Measurements from ENCODE around the gene NAGA. TPM values are rescaled to one million over a fixed set of nuclear protein-coding genes. Genes with fewer than 3 reads are reported as not detected.

Gene NAGA
- polyA plus RNA-seq, 3 donors = 123 to 218 (median 200) TPM

GRCh38 chr22:42076764-42077485, 6.3 kb upstream of the NAGA start:
- H3K9me3 ChIP-seq (replicated peaks in 1 of 2; ENCODE audit: control insufficient read depth in 1 of 2, insufficient read depth in 1 of 2, low read length in 2 of 2) = no peaks in the 10 kb centered on the region
- H2AFZ ChIP-seq (ENCODE audit: insufficient read depth, low read depth, low read length, poor library complexity, severe bottlenecking) = no peak overlapping the region
- 95% methylated on average over 19 of the region's 20 CpGs for WGBS (ENCODE audit: insufficient coverage)
- Mint-ChIP-seq H3K9me3 (no peaks in the 10 kb centered on the region), H3K36me3 (peaks cover 7 to 20% of the 10 kb centered on the region in 2 donors), H3K4me3 (no peak overlapping the region), H3K27ac (no peak overlapping the region), H3K27me3 (ENCODE audit: low read depth in 3 of 3) (peaks cover 0 to 5% (median 0%) of the 10 kb centered on the region in 3 donors), H3K4me1 (peaks cover 49% of the 10 kb centered on the region)
- H3K4me1 ChIP-seq (ENCODE audit: control insufficient read depth in 1 of 2, insufficient read depth in 2 of 2, low read length in 2 of 2) = peaks cover 37 to 66% of the 10 kb centered on the region in 2 donors
- H3K4me3 ChIP-seq (replicated peaks in 1 of 3; ENCODE audit: low read depth in 2 of 3, low read length in 3 of 3) = no peak overlapping the region
- no peak for DNase-seq
- intact Hi-C loops (cut with micrococcal nuclease) = no loop called here
- H3K4me2 ChIP-seq (replicated peaks; ENCODE audit: extremely low read depth, low read length, poor library complexity, severe bottlenecking) = no peak overlapping the region
- H4K20me1 ChIP-seq (ENCODE audit: insufficient read depth, low read length) = no peaks in the 10 kb centered on the region
- H3K27ac ChIP-seq (ENCODE audit: low read depth in 1 of 2, low read length in 2 of 2) = peak overlapping the region in 1 of 2 donors; percentile 6
- H3K27me3 ChIP-seq (ENCODE audit: control insufficient read depth in 2 of 2, insufficient read depth in 2 of 2, low read length in 2 of 2) = no peaks in the 10 kb centered on the region
- TF ChIP-seq CTCF (IDR thresholded peaks at IDR 0.05) = no peak
- no peak overlapping the region for H3K9ac ChIP-seq (ENCODE audit: insufficient read depth, low read length, poor library complexity, severe bottlenecking)
- H3K79me2 ChIP-seq (ENCODE audit: insufficient read depth, low read length) = peaks cover 34% of the 10 kb centered on the region
- H3K36me3 ChIP-seq (replicated peaks in 1 of 2; ENCODE audit: control insufficient read depth in 1 of 2, insufficient read depth in 2 of 2, low read length in 2 of 2) = peaks cover 0 to 21% of the 10 kb centered on the region in 2 donors

- peak overlapping the region in 1 of 2 donors; percentile 77 for H3K27ac ChIP-seq (ENCODE audit: low read depth in 1 of 2, low read length in 2 of 2)
- peak; percentile 35 for TF ChIP-seq CTCF (IDR thresholded peaks at IDR 0.05)
These were observed 4.4 kb upstream of the NAGA start for GRCh38 chr22:42074846-42075676.

More at GRCh38 chr22:42074846-42075676, 4.4 kb upstream of the NAGA start:
- peaks cover 3 to 14% of the 10 kb centered on the region in 2 donors for H3K36me3 Mint-ChIP-seq
- H3K9me3 Mint-ChIP-seq = peaks cover 0 to 2% (median 0%) of the 10 kb centered on the region in 7 donors
- peaks cover 0 to 5% (median 0%) of the 10 kb centered on the region in 3 donors for H3K27me3 Mint-ChIP-seq (ENCODE audit: low read depth in 3 of 3)
- Histone ChIP-seq H2AFZ (ENCODE audit: insufficient read depth, low read depth, low read length, poor library complexity, severe bottlenecking) (peak overlapping the region; percentile 93), H3K36me3 (replicated peaks in 1 of 2; ENCODE audit: control insufficient read depth in 1 of 2, insufficient read depth in 2 of 2, low read length in 2 of 2) (peaks cover 0 to 18% of the 10 kb centered on the region in 2 donors), H3K9ac (ENCODE audit: insufficient read depth, low read length, poor library complexity, severe bottlenecking) (peak overlapping the region; percentile 79), H3K4me3 (replicated peaks in 1 of 3; ENCODE audit: low read depth in 2 of 3, low read length in 3 of 3) (peak overlapping the region; percentile 50 to 75 (median 52)), H4K20me1 (ENCODE audit: insufficient read depth, low read length) (no peaks in the 10 kb centered on the region), H3K27me3 (ENCODE audit: control insufficient read depth in 2 of 2, insufficient read depth in 2 of 2, low read length in 2 of 2) (no peaks in the 10 kb centered on the region), H3K79me2 (ENCODE audit: insufficient read depth, low read length) (peaks cover 16% of the 10 kb centered on the region), H3K4me2 (replicated peaks; ENCODE audit: extremely low read depth, low read length, poor library complexity, severe bottlenecking) (peak overlapping the region; percentile 84), H3K9me3 (replicated peaks in 1 of 2; ENCODE audit: control insufficient read depth in 1 of 2, insufficient read depth in 1 of 2, low read length in 2 of 2) (no peaks in the 10 kb centered on the region), H3K4me1 (ENCODE audit: control insufficient read depth in 1 of 2, insufficient read depth in 2 of 2, low read length in 2 of 2) (peaks cover 44 to 73% of the 10 kb centered on the region in 2 donors)
- H3K4me1 Mint-ChIP-seq = peaks cover 53% of the 10 kb centered on the region
- intact Hi-C loops (cut with micrococcal nuclease) = loop anchor here (5.0 kb wide), 1 partner anchor 78 kb away; the partner anchor contains the start of gene WBP2NL (in 2 of the 2)
- H3K27ac Mint-ChIP-seq = peak overlapping the region in 6 of 7 donors; percentile 60 to 90 (median 80)
- 86% methylated on average over 6 of the region's 9 CpGs for WGBS (ENCODE audit: insufficient coverage)
- H3K4me3 Mint-ChIP-seq = peak overlapping the region; percentile 77 to 81
- DNase-seq = no peak

Measured in CD14-positive monocyte (primary cell).